ENCODE data around the gene ALX3. TPM values are rescaled to one million over a fixed set of nuclear protein-coding genes. Genes with fewer than 3 reads are reported as not detected.

The ALX3 gene
- total RNA-seq, result not detected in 2 replicates

DNA sequence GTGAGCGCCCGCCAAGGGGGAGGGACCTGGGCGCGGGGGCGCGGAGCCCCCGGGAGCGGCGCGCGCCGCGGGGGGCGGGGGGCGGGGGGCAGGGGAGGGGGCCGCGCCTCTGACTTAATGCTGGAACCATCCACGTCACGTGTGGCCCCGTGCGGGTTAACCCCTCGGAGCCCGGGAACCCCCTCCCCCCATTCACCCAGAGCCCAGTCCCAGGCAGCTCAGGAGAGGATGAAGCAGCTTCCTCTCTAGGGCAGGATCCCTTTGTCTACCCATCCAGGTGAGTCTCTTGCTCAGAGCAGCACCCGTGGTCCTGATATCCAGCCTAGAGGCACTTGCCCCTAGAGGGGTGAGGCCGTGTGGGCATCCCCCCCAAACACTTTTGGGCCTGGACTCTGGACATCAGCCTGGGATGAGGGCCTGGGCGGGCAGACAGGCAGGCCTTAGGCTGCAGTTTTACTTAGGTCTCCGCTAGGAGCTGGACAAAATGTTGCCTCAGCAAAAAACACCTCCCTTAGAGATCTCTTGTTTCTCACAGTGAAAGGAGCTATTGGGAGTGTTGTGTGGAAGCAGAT lies at the start of gene ALX3:
Gene ALX3 (minus strand): TSS at position 2 of the 572 bp plus-strand sequence. CDS start 60 bp downstream, outside the sequence.
- no peak for DNase-seq (ENCODE audit: low read depth)

DNA sequence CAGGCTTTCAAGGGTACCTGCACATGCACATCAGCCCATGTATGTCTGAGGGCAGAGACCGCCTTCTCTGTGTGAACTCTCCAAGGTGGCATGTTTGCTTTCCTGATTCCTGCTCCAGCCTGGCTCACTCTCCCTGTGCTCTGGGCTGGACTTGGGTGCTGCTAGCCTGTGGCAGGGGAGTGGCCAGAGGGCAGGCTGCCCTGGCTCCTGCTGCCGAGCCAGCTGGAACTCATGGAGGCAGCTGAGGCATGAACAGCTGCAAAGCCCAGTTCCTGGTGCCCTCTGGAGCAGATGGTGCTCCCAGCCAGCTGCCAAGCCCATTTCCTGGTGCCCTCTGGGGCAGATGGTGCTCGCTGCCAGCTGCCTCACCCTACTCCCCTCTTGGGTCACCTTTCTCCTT lies 49.4 kb upstream of the ALX3 start:
- no peak for DNase-seq (ENCODE audit: low read depth)

DNA sequence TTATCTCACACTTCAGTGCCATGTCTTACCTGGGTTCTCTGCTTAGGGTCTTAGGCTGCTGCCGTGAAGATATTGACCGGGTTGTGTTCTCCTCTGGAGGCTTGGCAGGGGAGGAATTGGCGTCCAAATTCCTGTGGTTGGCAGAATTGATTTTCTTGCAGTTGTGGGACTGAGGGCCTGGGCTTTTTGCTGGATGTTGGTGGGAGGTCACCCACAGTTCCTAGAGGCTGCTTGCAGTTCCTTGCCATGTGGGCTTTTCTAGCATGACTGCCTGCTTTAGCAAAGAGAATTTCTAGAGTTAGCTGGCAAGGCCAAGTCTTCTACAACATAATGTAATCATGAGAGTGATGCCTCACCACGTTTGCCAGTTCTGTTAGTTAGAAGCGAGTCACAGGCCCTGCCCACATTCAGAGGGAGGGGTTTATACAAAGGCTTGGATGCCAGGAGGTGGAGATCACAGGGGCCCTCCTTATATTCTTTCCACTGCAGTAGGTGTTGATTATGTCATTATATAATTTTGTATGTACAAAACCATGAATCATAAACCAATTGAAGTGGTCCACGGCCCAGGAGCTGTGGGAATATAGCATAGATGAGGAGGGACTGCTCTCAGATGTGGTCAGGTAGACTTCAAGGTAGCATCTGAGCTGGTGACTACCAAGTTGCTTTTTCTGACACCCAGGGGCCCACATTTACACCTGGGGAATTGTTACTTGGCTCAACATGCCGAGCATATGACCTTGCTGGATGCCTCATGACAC lies 48.3 kb upstream of the ALX3 start:
- DNase-seq (ENCODE audit: low read depth), result peak; percentile 40

DNA sequence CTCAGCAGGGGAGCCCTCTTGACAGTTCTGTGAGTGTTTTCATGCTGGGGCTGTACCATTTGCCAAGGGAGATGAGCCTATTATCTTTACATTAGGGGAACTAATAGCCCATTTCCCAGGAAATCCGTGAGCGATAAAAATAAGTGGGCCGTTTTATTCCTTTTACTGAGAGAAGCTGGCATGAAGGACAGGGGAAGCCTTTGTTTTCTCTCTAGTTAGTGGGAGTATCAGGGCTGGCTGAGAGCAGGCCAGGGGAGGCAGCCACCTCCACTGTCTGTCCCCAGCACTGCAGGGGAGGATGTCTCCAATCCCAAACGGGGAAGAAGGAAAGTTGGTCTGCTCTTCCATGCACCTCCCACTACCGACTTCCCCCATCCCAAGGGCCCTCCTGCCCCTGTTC lies 44.3 kb upstream of the ALX3 start:
- no peak for DNase-seq (ENCODE audit: low read depth)

DNA sequence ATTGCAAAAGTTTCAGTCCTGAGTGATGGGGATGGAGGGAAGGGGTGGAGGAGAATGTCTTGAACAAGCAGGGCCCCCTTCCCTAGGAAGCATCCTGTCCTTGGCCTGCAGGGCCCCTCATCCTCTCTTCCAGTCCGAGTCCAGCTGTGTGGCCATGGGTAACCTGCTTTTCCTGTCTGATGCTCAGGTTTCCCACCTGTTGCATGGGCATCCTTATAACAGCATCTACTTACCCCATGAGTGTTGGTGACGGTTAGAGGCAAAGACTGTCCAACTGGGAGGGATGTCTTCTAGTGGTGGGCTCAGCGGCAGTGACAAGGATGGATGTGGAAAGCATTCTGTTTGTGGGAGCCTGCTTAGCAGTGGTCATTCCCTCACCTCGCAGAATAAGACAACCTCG lies 43.7 kb upstream of the ALX3 start:
- DNase-seq (ENCODE audit: low read depth), result no peak

DNA sequence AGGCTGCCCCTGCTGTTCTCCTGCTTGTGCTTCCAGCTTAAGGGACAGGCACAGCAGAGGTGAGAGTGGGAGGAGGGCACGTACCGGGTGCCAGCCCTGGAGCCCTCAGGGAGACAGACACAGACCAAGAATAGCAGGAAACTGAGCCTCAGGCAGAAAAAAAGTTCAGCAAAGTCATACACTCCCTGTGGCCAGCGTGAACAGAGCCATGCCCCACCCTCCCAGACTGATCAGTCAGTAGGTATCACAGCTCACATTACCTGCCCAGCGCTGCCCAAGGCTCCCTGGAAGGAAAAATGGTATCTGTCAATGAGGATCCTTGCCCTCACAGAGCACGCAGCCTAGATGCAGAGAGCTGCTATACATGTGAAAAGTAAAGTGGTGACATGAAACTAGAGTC lies 43.1 kb upstream of the ALX3 start:
- no peak for DNase-seq (ENCODE audit: low read depth)

DNA sequence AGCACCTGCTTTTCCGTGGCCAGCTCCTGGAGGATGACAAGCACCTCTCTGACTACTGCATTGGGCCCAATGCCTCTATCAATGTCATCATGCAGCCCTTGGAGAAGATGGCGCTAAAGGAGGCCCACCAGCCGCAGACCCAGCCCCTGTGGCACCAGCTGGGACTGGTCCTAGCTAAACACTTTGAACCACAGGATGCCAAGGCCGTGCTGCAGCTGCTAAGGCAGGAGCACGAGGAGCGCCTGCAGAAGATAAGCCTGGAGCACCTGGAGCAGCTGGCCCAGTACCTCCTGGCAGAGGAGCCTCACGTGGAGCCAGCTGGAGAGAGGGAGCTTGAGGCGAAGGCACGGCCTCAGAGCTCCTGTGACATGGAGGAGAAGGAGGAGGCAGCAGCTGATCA lies 42.2 kb upstream of the ALX3 start:
- DNase-seq (ENCODE audit: low read depth), result no peak

DNA sequence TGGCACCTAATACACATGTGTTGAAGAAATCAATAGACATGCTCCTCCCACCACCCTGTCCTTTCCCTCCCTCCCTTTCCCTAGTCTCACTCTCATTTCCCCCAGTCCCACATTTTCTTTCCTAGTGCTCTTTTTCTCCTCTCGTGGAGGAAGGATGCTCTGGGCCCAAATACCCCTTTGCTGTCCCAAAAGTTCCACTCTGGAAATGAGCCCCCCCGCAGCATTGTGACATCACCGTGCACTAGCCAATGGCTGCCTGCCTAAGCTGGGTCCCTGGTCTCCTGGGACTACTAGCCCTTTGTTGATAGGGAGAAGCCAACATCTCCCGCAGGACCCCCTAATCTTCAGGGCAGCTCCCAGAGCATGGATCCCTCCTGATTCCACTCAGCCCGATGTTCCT lies 41.7 kb upstream of the ALX3 start, which contains the start of gene UBL4B:
Gene UBL4B (plus strand): TSS at position 301 of the 400 bp plus-strand sequence. CDS start 92 bp downstream, at position 393.
- DNase-seq (ENCODE audit: low read depth), result no peak

DNA sequence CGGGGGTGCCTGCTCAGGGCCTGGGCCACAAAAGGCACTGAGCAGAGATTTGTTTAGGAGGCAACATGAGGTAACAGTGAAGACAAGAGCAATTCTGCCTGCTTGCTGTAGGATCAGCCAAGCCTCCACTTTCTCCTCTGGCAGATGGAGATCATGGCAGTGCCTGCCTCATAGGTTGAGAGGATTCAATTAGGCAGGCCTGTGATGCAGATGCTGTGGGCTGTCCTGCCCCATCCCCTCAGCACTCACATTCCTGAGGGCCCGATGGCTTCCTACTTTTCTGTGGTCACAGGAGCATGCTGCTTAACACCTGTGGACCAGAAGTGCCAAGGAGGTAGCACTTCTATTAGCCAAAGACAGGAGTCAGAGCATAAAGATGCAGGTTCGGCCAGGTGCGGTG lies 40.6 kb upstream of the ALX3 start:
- DNase-seq (ENCODE audit: low read depth), result no peak

DNA sequence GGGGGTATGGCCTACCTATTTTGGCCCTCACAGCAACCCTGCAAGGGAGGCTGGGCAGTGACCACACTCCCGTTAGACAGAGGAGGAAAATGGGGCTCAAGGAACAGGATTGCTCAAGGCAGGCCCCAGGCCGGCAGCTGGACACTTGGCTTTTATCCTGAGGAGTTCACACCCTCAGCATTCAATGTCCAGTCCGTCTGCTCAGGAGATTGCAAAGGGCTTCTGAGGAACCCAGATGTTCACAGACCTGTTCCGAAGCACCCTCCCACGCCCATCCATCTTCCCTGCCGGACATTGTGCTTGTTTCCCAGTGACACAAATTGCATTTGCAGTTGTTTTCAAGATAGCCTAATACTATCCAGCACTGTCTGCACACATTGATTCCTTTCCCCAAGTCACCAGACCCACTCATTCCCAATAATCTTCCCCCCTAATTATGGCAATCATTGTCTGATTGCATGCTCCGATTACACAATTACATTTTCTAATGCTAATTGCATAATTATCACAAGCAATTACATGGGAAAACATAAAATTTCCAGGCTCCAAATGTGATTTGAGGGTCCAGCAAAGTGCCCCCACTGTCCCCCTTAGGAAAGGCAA lies 37.5 kb upstream of the ALX3 start:
- no peak for DNase-seq (ENCODE audit: low read depth)

DNA sequence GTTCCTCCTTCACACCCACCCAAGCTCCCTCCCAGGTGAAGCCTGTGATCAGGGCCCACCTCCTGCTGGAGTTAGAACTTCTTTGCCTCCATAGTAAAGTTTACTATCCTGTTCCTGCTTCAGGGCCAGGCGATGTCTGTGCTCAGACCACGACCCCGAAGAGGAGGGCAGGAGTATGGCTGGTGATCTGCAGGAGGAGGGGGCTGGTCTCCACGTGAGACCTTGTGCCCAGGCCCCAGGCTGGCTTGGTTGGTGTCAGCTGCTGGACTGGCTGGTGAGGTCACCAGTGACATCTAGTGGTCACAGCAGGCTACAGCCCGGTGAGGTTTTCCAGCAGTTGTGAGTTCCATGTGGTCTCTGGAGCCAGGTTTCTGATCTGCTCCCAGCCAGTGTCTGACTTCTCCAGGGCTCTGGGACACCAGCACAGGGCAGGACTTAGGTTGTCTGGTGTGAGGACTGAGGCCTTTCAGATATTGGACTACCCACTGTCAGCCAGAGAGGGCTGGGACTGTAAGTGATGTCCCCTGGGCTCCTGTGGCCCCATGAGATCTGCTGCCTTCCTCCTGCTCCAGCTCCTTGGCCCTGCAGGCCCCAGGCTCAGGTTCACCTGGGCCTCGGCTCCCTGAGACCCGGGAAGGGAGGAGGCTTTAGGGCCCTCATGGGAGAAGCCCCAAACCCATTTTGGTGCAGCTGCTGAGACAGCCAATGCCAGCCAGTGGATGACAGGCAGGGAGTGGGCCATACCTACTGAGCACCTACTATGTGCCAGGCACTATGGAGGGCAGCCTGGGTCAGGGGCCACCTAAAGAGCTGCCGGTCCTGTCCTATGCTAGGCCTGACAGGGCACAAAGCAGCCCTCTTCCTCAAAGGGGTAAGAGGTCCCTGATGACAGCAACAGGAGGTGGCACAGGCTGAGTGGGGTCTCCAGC lies 35.8 kb upstream of the ALX3 start:
- DNase-seq (ENCODE audit: low read depth), result peak; percentile 55

DNA sequence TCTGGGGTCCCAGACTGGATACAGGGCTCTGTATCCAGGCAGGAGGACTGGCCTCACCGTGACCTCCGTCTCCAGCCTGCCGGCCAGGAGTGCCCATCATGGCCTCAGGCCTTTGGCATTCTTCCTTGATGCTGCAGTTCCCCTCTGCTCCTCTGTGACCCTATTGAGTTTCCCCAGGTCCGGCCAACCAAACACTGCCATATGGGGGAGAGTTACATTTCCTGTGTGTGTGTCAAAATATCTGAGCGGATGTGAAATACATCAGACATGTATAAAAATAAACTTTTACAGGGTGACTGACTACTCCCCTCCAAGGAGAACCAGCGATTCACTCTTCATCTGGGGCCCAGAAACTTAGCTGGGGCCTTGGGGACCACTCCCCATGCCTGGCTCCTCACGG lies 31.6 kb upstream of the ALX3 start:
- no peak for DNase-seq (ENCODE audit: low read depth)

DNA sequence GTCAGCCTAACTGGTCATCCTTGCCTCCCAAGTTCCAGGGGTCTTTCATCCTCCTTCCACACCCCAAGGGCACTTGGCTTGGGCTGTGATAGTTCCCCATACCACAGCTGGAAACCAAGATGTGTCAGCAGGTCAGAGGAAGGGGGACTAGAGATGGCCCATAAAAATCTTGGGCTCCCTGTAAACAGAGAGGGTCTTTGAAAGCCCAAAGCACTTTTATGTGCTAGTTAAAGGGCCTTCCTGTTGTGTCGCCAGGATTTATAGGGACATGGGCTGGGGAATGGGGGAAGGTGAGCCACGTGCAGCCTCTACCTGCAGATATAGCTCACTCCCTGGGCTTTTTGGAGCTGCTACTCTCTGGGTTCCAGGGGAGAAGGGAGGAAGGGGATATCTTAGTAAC lies 29.9 kb upstream of the ALX3 start:
- no peak for DNase-seq (ENCODE audit: low read depth)

DNA sequence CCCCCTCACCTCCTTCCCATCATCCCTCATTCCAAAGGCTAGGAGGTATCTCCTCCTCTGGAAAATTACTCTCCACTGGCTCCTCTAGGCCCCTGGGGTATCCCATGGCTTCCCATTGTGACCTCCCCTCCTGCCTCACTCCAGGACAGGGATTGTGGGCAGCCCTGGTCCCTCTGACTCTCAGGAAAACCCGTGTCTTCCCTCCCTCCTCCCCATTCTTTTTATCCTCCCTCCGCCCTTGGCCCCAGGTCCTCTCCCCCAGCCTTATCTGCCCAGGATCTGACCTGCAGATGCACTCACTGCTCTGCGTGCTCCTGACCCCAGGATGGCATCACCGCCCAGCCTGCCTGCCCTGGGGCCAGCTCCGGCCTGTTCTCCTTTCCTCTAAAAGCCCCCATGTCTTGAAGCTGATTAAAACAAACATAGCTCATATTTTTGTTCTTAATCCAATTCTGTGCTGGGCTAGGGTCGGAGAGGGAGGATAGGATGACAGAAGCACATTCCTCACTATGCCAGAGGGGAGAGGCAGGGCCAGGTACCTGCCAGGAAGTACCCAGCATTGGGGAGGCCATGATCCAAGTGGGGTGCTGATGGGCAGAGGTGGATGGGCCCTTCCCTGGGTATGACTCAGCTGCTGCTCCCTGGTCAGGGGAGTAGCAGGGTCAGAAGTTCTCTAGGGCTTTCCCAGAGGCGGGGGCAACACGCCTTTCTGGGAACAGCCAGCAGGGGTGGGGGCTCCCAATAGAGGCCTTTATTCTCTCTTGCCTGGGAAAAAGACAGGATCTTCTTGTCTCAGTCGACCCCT lies 28.0 kb upstream of the ALX3 start:
- no peak for DNase-seq (ENCODE audit: low read depth)

DNA sequence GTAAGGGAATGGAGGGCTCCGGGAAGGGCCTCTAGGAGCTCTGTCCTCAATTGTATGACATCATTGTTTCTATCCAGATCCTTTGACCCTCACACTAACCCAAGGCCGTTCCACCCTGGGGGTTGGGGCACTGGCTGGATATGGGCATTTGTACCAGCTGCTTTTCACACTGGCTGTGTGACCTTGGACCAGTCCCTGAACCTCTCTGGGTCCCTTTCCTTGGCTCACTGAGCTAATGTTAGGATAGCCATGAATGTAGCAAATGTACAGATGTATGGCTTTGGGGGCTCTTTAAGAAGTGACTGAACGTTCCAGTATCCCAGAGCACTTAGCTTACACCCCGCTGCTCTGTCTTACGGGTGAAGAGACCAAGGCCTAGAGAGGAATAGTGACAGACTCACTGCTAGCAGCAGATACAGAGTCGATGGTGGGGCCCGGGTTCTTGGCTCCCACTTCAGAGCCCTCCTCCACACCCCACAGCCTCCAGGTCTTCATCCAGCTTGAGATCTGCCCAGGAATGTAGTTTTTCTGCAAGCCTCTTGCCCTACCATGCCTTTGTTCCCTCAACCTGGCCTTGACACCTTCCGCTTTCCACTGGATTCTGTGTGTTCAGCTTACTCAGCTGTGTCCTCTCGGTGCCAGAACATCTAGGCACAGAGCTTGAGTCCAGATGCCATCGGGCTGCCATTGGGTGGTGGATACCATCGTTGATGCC lies 27.2 kb upstream of the ALX3 start:
- DNase-seq (ENCODE audit: low read depth), result no peak

DNA sequence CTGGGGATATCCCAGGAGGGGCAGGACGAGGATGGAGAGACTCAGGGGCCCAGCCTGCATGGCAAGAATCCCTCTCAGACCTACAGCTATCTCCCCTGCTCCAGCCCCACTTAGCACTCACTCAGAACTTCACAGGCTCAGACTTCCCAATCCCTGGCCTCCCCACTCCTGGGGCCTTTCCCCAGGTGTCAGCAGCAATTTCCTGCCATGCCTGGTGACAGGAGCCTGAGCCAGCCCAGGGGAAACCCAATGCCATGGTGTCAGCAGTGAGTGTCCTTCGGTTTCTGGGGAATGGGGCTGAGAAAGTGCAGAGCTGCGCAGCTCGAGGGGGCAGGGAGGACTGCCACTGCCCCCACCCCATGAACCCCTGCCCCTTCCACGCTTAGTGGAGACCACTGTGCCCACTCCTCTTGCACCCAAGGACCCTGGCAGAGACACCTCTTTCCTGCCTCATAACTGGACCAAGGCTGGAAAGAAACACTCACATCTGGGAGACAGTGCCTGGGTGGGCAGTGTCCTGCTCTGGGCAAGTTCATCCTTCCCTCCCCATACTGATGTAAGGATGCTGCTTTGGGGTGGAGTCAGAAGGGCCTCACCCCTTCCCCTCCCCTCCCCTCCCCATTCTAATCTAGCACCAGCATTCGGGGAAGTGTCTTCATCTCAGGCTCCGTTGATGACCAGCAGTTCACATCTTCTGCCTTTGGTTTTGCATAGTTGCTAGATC lies 24.6 kb upstream of the ALX3 start:
- DNase-seq (ENCODE audit: low read depth), result no peak

DNA sequence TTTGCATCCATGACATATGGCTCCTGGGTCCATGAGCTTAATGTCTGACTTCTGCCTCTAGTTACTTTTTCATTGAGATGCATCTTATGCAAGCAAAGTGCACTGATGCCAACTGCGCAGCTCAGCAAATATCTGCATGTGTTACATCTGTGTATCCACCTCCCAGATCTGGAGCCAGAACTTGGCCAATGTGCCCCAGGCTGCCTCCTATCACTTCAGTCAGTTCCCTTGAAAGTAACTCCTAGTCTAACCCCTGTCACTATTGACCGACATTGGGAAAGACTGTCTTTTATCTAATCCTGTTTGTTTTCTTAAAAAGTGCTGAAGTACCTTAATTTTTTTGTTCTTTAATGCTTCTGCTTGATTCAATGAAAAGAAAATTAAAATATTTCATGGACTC lies 22.5 kb upstream of the ALX3 start:
- no peak for DNase-seq (ENCODE audit: low read depth)

DNA sequence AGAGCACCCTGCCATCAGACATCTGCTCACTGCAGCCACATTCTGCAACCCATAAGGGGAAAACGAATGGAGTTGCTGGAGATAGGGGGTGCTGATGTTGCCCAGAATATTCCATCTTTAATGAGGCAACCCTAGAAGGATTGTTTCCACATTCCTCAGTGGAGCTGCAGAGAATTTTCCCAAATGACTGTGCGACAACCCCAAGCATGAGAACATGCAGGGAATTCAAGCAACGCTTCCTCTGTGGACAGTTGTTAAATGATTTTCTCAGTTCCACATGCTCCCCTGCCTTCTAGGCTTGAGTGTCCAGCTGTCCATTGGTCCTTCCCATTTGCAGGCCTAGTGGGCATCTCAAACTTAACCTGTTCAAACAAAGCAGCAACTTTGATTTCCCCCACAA lies 21.3 kb upstream of the ALX3 start:
- DNase-seq (ENCODE audit: low read depth), result no peak

DNA sequence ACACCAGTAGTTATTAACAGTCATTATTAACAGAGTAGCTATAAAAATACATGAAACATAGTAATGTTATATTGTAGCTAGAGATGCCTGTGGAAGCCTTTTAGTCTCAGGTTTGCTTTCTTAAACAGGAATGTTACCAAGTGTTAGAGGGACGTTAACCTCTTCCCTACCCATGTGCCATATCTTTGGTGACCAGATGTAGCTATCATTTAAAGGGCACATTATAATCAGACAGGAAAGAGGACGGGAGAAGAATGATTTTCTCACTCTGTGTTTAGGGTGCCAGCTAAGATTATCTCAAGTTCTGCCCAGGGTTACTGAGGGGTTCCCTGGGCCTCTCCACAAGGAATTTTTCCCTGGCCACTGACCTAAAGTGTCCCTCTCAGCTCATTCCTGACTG lies 20.9 kb upstream of the ALX3 start:
- DNase-seq (ENCODE audit: low read depth), result no peak

Data from renal cortical epithelial cell (primary cell).